MG63 (cell line): Measurements from ENCODE around the gene RBMS3. TPM values are rescaled to one million over a fixed set of nuclear protein-coding genes. Genes with fewer than 3 reads are reported as not detected.
"Not testable (repeated sequence)": the region's sequence is repeated elsewhere in the genome, so short reads cannot be mapped to it uniquely, and the experiment has no call there.

ENCODE experiments used
- DNase-seq: peaks from one replicate; pipeline ENCODE4 v3.0.0-alpha.2; 2020
- H3K27me3 ChIP-seq: fragments of 250-450 bp; sonication (Bioruptor Pico); 2 replicates; pipeline ENCODE4 v1.5.1; 2020; ENCODE audit warnings: mild to moderate bottlenecking, moderate library complexity
- H3K36me3 ChIP-seq: fragments of 250-450 bp; sonication (Bioruptor Pico); 2 replicates; pipeline ENCODE4 v1.5.1; 2020; ENCODE audit warnings: mild to moderate bottlenecking, moderate library complexity
- H3K4me3 ChIP-seq: fragments of 250-450 bp; sonication (Bioruptor Pico); 2 replicates; pipeline ENCODE4 v1.5.1; 2020; ENCODE audit warnings: mild to moderate bottlenecking, moderate library complexity
- H3K9me3 ChIP-seq: fragments of 250-450 bp; sonication (Bioruptor Pico); 2 replicates; pipeline ENCODE4 v1.5.1; 2020; ENCODE audit warnings: mild to moderate bottlenecking, moderate library complexity
- total RNA-seq: library from RNA; depleted of rRNA; stranded (reverse); fragments of >200 nt; shearing (Covaris generic); gene quantifications from 2 replicates; pipeline ENCODE4 v1.2.3, GENCODE V29; 2014; ENCODE audit warnings: low replicate concordance

Gene RBMS3
- total RNA-seq, 1 experiment from 2014 or later = 12.0 TPM

DNA sequence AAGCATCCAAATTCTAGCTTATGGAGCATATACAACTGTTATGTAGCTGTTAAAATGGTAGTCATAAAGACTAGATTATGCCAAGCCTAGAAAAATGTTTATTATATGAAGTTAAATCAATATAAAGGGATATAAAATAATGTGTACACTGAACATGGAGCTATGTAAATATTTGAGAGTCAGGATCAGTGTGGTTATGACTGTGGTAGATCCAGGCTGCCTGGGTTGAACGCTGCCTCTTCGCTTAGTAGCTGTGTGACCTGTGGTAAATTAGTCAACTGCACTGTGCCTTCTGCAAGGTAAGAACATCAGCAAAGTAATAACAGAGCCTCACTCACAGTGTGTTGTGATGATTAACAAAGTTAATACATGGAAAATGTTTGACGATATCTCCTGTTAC is 212.2 kb downstream of the RBMS3 start:
- Histone ChIP-seq H3K4me3 (no peak overlapping the region), H3K27me3 (no peaks in the 10 kb centered on the region), H3K36me3 (no peaks in the 10 kb centered on the region; the same call in 1 of the 2 replicates), H3K9me3 (no peaks in the 10 kb centered on the region)
- DNase-seq = no peak

DNA sequence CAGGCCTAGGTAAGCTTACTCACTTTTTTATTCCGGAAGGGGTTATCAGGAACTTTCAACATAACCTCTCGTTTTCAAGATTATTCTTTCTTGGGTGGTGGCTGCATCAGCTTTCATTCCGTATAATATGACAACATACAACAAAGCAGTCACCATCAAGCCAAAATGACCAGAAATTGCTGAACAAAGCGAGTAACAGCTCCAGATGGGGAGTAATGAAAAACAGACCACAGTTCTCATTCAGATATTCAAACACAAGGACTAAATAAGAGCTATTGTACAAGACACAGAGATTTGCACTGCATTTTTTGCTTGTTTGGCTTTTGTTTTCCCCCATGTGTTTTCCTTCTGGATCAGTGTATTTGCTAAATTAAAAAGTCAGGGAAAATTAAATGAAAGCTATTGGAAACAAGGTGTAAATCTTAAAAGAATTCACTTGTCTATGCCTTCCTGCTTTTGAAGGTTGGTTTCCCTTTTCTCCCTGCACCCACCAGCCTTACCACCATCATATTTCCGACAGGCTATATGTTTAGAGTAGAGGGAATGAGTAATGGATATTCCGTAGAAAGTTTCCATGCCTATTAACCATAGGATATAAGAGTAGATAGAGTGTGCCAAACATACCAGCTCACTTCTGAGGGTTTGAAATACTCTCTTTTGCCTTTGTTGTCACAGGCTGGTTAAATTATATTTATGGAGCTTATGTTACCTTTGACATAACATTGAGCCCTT is 213.6 kb downstream of the RBMS3 start:
- Histone ChIP-seq H3K4me3 (no peak overlapping the region), H3K36me3 (no peaks in the 10 kb centered on the region), H3K27me3 (no peaks in the 10 kb centered on the region), H3K9me3 (no peaks in the 10 kb centered on the region)
- no peak for DNase-seq

DNA sequence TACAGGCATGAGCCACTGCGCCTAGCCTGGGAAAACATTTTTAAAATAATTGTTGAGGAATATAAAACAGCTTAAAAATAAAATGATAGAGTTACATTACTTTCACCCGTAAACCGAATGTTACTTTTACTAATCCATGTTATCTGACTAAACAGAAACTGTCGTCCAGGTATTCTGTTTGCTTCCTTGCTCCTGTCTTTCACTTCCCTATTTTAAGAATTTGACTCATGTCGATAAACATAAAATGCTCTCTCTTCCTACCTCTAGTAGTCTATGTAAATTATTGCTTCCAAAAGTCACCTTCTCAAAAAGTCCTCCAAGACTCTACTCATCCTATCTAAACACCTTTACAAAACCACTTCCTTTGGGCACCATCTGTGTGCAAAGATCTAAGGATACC is 216.4 kb downstream of the RBMS3 start:
- Histone ChIP-seq H3K36me3 (no peaks in the 10 kb centered on the region), H3K4me3 (no peak overlapping the region), H3K9me3 (no peaks in the 10 kb centered on the region), H3K27me3 (no peaks in the 10 kb centered on the region)
- no peak for DNase-seq

DNA sequence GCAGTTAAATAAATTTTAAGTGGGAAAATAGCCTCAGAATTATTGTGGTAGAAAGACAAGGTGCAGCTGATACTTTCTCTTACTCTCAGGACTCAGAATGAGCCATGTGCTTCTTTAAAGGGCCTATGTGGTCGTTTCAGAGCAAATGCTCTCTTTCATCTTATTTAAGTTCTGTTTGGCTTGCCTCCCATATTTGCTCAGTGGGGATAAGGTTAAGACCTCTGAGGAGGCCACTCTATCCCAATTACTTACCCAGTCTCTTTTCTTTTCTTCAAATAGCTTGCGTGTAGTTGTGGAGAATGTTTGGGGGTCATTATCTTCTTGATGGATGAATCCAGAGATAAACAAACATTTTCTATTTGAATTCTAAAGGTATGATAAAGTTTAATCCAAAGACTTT is 221.9 kb downstream of the RBMS3 start:
- Histone ChIP-seq H3K9me3 (no peaks in the 10 kb centered on the region), H3K36me3 (no peaks in the 10 kb centered on the region), H3K4me3 (no peak overlapping the region), H3K27me3 (no peaks in the 10 kb centered on the region)
- DNase-seq = no peak

DNA sequence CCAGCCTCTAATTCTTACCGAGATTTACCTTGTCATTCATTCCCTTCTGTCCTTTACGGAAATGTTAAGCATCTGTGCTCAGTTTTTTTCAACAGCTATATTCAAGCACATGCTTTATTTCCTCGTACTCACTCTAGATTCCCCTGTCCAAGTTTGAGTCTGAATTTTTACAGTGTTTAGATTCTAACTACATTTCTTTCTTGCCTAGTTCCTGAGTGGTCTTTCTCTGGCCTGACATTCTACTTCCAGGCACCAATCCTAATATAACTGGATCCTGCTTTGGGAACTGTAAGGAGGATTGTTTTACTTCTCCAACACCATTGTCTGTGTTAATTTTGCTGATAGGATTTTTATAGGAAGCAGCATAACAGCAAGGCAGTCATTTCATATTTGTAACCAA is 222.4 kb downstream of the RBMS3 start:
- H3K9me3 ChIP-seq = no peaks in the 10 kb centered on the region
- H3K27me3 ChIP-seq = no peaks in the 10 kb centered on the region
- DNase-seq = no peak
- H3K4me3 ChIP-seq = no peak overlapping the region
- H3K36me3 ChIP-seq = no peaks in the 10 kb centered on the region

DNA sequence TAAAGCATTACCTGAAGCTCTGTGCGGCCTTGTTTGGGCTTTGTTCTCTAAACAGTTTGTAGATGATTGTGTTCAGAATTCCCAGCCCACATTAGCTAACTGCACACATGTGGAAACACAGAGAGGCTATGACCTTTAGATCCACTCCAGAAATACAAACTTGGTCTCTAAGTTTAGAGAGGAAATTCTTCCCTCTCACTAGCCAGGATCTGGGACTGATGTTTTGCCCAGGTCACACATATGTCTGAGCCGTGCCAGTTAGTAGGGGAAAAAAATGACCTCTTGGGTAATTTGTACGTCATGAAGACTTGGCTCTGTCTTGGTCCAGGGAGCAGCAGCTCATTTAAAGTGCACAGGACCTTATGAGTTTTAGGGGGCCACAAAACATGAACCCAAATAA is 223.1 kb downstream of the RBMS3 start:
- no peak for DNase-seq
- Histone ChIP-seq H3K36me3 (no peaks in the 10 kb centered on the region), H3K4me3 (no peak overlapping the region), H3K9me3 (no peaks in the 10 kb centered on the region), H3K27me3 (no peaks in the 10 kb centered on the region)

DNA sequence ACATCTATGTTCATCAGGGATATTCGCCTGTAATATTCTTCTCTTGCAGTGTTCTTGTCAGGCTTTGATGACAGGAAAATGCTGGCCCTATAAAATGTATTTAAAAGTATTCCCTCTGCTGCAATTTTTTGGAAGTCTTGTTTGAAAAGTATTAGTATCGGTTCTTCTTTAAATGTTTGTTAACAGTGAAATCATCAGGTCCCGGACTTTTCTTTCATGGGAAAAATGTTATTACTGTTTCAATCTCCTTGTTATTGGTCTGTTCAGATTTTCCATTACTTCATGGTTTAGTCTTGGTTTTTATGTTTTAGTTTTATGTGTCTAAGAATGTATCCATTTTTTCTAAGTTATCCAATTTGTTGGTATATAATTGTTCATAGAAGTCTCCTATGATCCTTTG is 225.6 kb downstream of the RBMS3 start:
- no peaks in the 10 kb centered on the region for H3K36me3 ChIP-seq
- DNase-seq = no peak
- no peaks in the 10 kb centered on the region for H3K9me3 ChIP-seq
- no peaks in the 10 kb centered on the region for H3K27me3 ChIP-seq
- H3K4me3 ChIP-seq = no peak overlapping the region

DNA sequence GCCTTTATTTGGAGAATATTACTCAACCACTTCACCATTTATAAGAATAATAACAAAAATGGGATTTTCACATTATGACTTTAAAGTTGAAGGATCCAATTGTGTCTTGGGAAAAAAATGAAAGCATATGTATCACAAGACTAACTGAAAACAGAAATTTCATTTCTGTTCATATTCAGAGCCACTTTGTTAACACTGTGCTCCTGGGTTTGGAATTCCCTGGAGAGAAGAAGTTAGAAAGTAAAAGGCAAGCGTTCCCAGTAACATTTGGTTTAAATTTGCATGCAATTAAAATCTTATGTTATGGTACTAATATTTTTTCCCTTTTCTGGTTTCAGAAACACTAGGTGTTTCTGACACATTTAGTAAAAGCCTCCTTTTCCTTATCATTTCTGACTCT is 230.8 kb downstream of the RBMS3 start:
- no peak for DNase-seq
- Histone ChIP-seq H3K27me3 (no peaks in the 10 kb centered on the region), H3K4me3 (no peak overlapping the region), H3K36me3 (no peaks in the 10 kb centered on the region), H3K9me3 (no peaks in the 10 kb centered on the region)

DNA sequence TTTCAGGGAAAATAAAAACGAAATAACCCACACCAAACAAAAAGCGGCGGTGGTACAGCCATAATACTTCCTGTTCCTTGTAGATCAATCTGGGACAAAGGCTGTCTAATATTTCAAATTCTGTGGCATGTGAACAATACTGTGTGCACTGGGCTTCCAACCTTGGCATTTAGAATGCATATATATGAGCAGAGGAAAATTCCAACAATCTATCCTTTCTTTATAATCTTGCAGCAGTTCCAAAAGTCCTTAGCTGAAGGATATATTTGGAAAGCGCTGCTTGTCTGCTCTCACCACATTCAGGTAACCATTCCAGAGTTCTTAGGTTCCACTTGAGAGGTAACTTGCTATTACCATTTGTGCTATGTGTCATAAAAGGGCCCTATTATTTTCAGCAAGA is 231.8 kb downstream of the RBMS3 start:
- Histone ChIP-seq H3K36me3 (no peaks in the 10 kb centered on the region), H3K4me3 (no peak overlapping the region), H3K27me3 (no peaks in the 10 kb centered on the region), H3K9me3 (no peaks in the 10 kb centered on the region)
- no peak for DNase-seq

DNA sequence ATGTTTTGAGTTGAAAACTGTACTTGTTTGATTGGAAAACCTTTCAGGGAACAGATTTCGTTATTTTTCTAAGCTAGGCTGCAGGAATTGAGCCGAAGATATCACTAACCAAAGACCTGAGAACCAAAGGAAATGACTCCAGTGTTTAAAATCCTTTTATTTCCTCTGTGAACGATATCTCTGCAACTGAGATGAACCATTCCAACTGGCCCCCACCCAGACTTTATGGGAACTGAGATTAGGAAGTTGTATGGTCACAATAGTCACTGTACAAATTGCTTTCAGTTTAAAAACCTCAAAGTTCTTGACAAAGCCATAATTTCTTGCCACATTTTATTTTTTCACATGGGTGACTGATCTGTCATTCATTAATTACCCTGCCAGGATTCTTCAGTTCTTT is 232.4 kb downstream of the RBMS3 start:
- Histone ChIP-seq H3K9me3 (no peaks in the 10 kb centered on the region), H3K36me3 (no peaks in the 10 kb centered on the region), H3K4me3 (no peak overlapping the region), H3K27me3 (no peaks in the 10 kb centered on the region)
- peak; percentile 23 for DNase-seq

DNA sequence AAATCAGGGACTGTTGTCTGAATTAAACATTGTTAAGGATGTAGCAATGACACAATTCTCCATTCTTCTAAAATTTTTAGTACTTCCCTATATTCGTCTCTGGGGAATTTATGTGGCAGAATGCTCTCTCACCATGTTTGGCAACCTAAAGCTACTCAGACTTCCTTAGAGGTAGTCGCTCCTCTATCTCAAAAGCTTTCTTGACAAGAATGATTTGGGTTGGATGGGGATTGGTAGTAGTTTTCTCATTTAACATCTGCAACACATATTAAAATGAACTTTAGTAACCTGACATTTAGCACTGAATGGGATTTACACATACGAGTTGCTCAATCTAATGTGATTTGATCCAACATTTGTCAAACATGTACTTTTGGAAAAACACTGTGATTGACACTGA is 233.3 kb downstream of the RBMS3 start:
- no peak for DNase-seq
- no peak overlapping the region for H3K4me3 ChIP-seq

DNA sequence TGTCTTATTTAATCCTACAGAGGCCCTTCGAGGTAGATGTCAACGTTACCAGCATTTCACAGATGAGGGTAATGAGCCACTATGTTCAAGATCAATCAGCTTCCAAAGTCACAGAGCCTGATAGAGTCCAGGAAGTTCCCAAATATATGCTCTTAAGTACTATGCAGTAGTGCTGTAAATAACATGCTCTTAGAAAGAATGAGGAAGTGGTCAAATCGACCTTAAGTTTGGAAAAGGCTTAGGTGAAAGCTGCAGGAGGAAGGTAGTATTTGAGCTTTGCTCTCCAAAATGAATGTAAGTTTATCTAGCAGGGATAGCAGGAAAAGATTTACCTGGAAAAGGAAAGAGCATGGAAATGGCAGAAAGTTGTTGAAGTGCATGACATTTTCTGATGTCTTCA is 234.0 kb downstream of the RBMS3 start:
- no peak for DNase-seq
- Histone ChIP-seq H3K9me3 (no peaks in the 10 kb centered on the region), H3K4me3 (no peak overlapping the region), H3K27me3 (no peaks in the 10 kb centered on the region), H3K36me3 (no peaks in the 10 kb centered on the region)

More for the DNA sequence above, 233.3 kb downstream of the RBMS3 start:
- H3K36me3 ChIP-seq = no peaks in the 10 kb centered on the region
- no peaks in the 10 kb centered on the region for H3K9me3 ChIP-seq
- no peaks in the 10 kb centered on the region for H3K27me3 ChIP-seq

DNA sequence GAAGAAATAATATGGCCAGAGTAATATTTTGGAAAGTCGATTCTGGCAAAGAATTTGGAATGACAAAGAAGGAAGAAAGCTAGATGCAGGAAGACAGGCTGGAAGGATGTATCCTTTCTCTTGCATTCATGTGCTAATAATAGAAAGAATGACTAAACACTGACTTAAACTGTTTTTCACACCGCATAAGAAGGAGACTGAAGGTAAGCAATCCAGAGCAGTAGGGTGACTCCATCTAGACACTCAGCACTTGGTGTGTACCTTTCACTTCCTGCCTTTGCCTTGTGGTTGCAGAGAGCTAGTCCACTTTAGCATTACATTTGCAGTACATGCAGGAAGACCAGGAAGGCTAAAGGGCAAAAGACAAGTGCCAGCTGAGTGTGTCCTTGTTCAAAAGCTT is 234.6 kb downstream of the RBMS3 start:
- Histone ChIP-seq H3K4me3 (no peak overlapping the region), H3K36me3 (no peaks in the 10 kb centered on the region), H3K9me3 (no peaks in the 10 kb centered on the region), H3K27me3 (no peaks in the 10 kb centered on the region)
- DNase-seq = no peak

DNA sequence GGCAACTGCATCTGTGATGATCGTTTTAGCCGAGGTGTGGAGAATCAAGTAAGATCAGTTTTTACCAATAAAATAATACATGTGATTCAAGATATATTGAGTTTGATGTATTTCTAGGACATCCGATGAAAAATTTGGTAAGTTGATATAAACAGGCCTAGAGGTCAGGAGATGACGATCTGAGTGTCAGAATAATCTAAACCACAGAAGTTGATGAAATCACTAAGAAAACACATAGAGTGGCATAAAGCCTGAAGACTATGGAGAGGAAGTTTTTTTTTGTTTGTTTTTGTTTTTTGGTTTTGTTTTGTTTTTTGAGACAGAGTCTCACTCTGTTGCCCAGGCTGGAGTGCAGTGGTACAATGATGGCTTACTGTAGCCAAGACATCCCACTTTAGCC is 235.3 kb downstream of the RBMS3 start:
- Histone ChIP-seq H3K4me3 (no peak overlapping the region), H3K9me3 (no peaks in the 10 kb centered on the region), H3K27me3 (no peaks in the 10 kb centered on the region), H3K36me3 (no peaks in the 10 kb centered on the region)
- DNase-seq = no peak

DNA sequence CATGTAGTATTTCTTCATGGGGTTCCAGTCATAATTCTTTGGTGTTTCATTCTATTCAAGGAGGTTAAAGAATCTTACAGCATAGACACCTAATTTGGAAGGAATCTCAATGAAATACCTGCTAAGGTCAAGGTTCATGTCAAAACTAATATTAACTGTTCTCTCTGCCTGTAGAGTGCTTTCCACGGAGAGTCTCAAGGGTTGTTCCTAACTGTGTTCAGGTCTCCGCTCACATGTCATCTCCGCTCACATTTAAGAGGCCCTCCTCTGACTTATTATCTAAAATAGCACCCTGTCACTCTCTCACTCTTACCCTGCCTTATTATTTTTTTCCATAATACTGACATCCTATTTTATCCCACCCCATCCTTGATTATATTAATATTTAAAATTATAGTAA is 239.9 kb downstream of the RBMS3 start:
- DNase-seq = no peak
- no peaks in the 10 kb centered on the region for H3K27me3 ChIP-seq
- H3K9me3 ChIP-seq = no peaks in the 10 kb centered on the region
- no peaks in the 10 kb centered on the region for H3K36me3 ChIP-seq
- H3K4me3 ChIP-seq = no peak overlapping the region

DNA sequence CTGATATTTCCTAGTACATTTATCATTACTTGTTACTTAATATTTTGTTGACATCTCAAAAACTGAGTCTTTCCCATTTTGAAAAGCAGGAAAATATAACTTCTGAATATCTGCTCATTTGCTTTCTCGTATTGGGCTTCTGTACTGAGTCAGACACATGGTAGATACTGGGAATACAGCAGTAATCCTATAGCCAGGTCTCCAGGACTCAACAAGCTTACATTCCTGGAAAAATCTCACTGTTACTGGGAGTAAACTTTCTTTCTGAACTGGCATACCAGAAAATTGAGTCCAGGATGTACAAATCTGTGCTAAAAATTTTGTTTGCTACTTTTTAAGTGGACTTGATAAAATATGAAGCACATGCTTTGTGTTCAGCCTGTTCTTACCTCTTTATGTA is 240.4 kb downstream of the RBMS3 start:
- Histone ChIP-seq H3K9me3 (no peaks in the 10 kb centered on the region), H3K36me3 (no peaks in the 10 kb centered on the region), H3K27me3 (no peaks in the 10 kb centered on the region), H3K4me3 (no peak overlapping the region)
- no peak for DNase-seq

DNA sequence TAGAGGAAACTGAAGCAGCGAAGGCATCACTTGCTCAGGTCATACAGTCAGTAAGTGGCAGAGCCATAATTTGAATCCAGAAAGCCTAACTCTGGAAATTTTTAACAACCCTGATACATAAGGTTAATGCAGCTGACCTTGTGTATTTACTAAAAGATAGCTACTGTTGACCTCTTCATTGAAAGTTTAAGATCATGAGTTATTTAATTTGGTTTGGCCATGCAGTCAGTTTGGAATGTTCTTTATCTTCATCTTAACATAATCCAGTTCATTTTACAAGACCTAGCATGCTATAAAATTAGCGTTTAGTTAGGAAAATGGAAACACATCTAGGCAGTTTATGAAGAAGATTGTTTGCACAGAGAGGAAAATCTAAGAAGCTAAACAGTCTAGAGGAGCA is 240.9 kb downstream of the RBMS3 start:
- H3K9me3 ChIP-seq = no peaks in the 10 kb centered on the region
- H3K36me3 ChIP-seq = no peaks in the 10 kb centered on the region
- no peaks in the 10 kb centered on the region for H3K27me3 ChIP-seq
- DNase-seq = no peak
- no peak overlapping the region for H3K4me3 ChIP-seq

DNA sequence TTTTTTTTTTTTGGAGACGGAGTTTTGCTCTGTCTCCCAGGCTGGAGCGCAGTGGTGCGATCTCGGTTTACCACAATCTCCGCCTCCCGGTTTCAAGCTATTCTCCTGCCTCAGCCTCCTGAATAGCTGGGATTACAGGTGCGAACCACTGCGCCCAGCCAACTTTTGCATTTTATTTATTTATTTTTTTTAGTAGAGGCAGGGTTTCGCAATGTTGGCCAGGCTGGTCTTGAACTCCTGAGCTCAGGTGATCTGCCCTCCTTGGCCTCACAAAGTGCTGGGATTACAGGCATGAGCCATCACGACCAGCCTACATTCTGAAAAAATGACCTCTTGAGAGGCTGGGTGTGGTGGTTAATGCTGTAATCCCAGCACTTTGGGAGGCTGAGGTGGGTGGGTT is 243.6 kb downstream of the RBMS3 start:
- DNase-seq, H3K4me3 ChIP-seq, H3K27me3 ChIP-seq, H3K36me3 ChIP-seq, H3K9me3 ChIP-seq: not testable (repeated sequence)
